GM12878 (cell line): ENCODE data around the gene BRD1. TPM values are rescaled to one million over a fixed set of nuclear protein-coding genes. Genes with fewer than 3 reads are reported as not detected.

Experiments
- ATAC-seq: fragments of 200-7000 bp; cut with Tn5 transposase; 3 replicates; pipeline ENCODE4 v1.9.1; 2020; ENCODE audit warnings: mild to moderate bottlenecking, moderate library complexity
- BruUV-seq: library from RNA; stranded (reverse); fragments of 400-500 nt; replicated peaks from 2 replicates; lab custom pipeline; 2021; lab: Mats Ljungman, UMichigan
- CTCF ChIA-PET: fragments of 300-600 bp; sonication (Branson Sonifier 250); formaldehyde crosslinking; extraction: SDS; loops from one replicate; lab custom pipeline; 2021; ENCODE audit warnings: inconsistent platforms; lab: Yijun Ruan, JAX
- POLR2A ChIA-PET: fragments of 350-600 bp; formaldehyde crosslinking; extraction: SDS; loops from one replicate; lab custom pipeline; 2021; ENCODE audit warnings: inconsistent platforms; lab: Charles Lee
- RAD21 ChIA-PET: fragments of 300-600 bp; sonication (Branson Sonifier 250); formaldehyde crosslinking; loops from one replicate; lab custom pipeline; 2023; ENCODE audit warnings: antibody characterized with exemption; ENCODE audit not compliant: unreplicated experiment; lab: Charles Lee
- SMC1A ChIA-PET: fragments of 300-600 bp; sonication (Branson Sonifier 250); formaldehyde crosslinking; loops from one replicate; lab custom pipeline; 2023; ENCODE audit not compliant: unreplicated experiment, uncharacterized antibody; lab: Charles Lee
- DNase-seq: peaks from one replicate; pipeline ENCODE4 v3.0.0-alpha.2; 2011; ENCODE audit warnings: low read depth, low spot score
- FAIRE-seq: peaks from 3 replicates; lab custom pipeline; 2011; peaks lifted over from hg19 to GRCh38; lab: Jason Lieb, UNC
- H2AFZ ChIP-seq: 2 replicates; pipeline ENCODE4 v1.6.0; 2011; ENCODE audit warnings: low read depth, low read length, control low read depth; ENCODE audit not compliant: control insufficient read depth
- H3K27ac ChIP-seq: 2 replicates; pipeline ENCODE4 v1.5.1; 2011; ENCODE audit warnings: control low read depth; ENCODE audit not compliant: control insufficient read depth, insufficient read depth
- H3K27me3 ChIP-seq, 2 experiments: replicated peaks in 1 of 2; 2 replicates each; pipeline versions ENCODE4 v1.6.0 to v1.6.1; 2011; ENCODE audit warnings: low read length in 1 of 2; ENCODE audit not compliant: control insufficient read depth in 2 of 2, insufficient read depth in 2 of 2
- H3K36me3 ChIP-seq, 2 experiments: 2 replicates each; pipeline ENCODE4 v1.5.1; 2011; ENCODE audit warnings: low read length in 1 of 2; ENCODE audit not compliant: control insufficient read depth in 2 of 2, insufficient read depth in 2 of 2
- H3K4me1 ChIP-seq: 2 replicates; pipeline ENCODE4 v1.6.1; 2011; ENCODE audit warnings: mild to moderate bottlenecking, low read length, moderate library complexity, mixed read lengths; ENCODE audit not compliant: control insufficient read depth, insufficient read depth
- H3K4me2 ChIP-seq: 2 replicates; pipeline ENCODE4 v1.6.0; 2011; ENCODE audit warnings: control low read depth; ENCODE audit not compliant: control insufficient read depth, insufficient read depth
- H3K4me3 ChIP-seq: fragments of 200-600 bp; sonication (generic); 2 replicates; pipeline ENCODE4 v1.5.1; 2016
- H3K79me2 ChIP-seq: 2 replicates; pipeline ENCODE4 v1.6.0; 2011; ENCODE audit warnings: low read length; ENCODE audit not compliant: control insufficient read depth, insufficient read depth
- H3K9ac ChIP-seq: 2 replicates; pipeline ENCODE4 v1.8.0; 2011; ENCODE audit warnings: low read length, control low read depth, mixed read lengths; ENCODE audit not compliant: control insufficient read depth, insufficient read depth
- H3K9me3 ChIP-seq: replicated peaks from 3 replicates; pipeline ENCODE4 v1.5.1; 2011; ENCODE audit warnings: mild to moderate bottlenecking, low read length; ENCODE audit not compliant: control insufficient read depth, insufficient read depth
- H4K20me1 ChIP-seq: 2 replicates; pipeline ENCODE4 v1.6.0; 2011; ENCODE audit not compliant: control insufficient read depth, insufficient read depth
- ATF7 ChIP-seq: fragments of 450-650 bp; IDR thresholded peaks from 2 replicates; pipeline ENCODE4 v1.6.1; 2016; ENCODE audit warnings: low read depth, mild to moderate bottlenecking
- BACH1 ChIP-seq: fragments of 450-650 bp; IDR thresholded peaks from 2 replicates; pipeline ENCODE4 v1.6.1; 2017; ENCODE audit warnings: mild to moderate bottlenecking, borderline replicate concordance
- EGR1 ChIP-seq, 2 experiments: IDR thresholded peaks; 1 replicate in 1 of 2; 2 replicates in 1 of 2; pipeline ENCODE4 v1.6.1; 2011 to 2012; ENCODE audit warnings: low read depth in 2 of 2, low read length in 2 of 2, borderline replicate concordance in 1 of 2, mild to moderate bottlenecking in 1 of 2, moderate library complexity in 1 of 2
- IKZF2 ChIP-seq, 2 experiments: fragments of 450-650 bp; IDR thresholded peaks; 2 replicates each; pipeline ENCODE4 v1.6.1; 2017; ENCODE audit warnings: mild to moderate bottlenecking in 2 of 2, moderate library complexity in 2 of 2
- IRF4 ChIP-seq: IDR thresholded peaks from 2 replicates; pipeline ENCODE4 v1.6.1; 2011; ENCODE audit warnings: low read depth, low read length
- JUNB ChIP-seq: IDR thresholded peaks from 2 replicates; pipeline ENCODE4 v1.6.1; 2016; ENCODE audit warnings: antibody characterized with exemption, mild to moderate bottlenecking
- MTA2 ChIP-seq: fragments of 450-650 bp; IDR thresholded peaks from 2 replicates; pipeline ENCODE4 v1.6.1; 2016; ENCODE audit warnings: low read depth, mild to moderate bottlenecking, moderate library complexity
- NFYB ChIP-seq: IDR thresholded peaks from 2 replicates; pipeline ENCODE4 v1.6.1; 2011; ENCODE audit warnings: low read depth, mild to moderate bottlenecking, low read length, improper control_type of control experiment, moderate library complexity; ENCODE audit not compliant: insufficient read depth
- NR2C2 ChIP-seq: IDR thresholded peaks from 2 replicates; pipeline ENCODE4 v1.6.1; 2011; ENCODE audit warnings: borderline replicate concordance, low read depth; ENCODE audit not compliant: control insufficient read depth, insufficient read length
- POLR2AphosphoS2 ChIP-seq: IDR thresholded peaks from 2 replicates; pipeline ENCODE4 v1.6.1; 2011; ENCODE audit warnings: low read depth, mild to moderate bottlenecking, low read length, improper control_type of control experiment, moderate library complexity
- RAD51 ChIP-seq: fragments of 450-650 bp; IDR thresholded peaks from 2 replicates; pipeline ENCODE4 v1.6.1; 2016; ENCODE audit warnings: moderate library complexity, mild to moderate bottlenecking, inconsistent platforms
- SIN3A ChIP-seq: IDR thresholded peaks from 2 replicates; pipeline ENCODE4 v1.6.1; 2012; ENCODE audit warnings: low read depth, low read length, improper control_type of control experiment
- ZNF217 ChIP-seq: fragments of 450-650 bp; IDR thresholded peaks from 2 replicates; pipeline ENCODE4 v1.6.1; 2017; ENCODE audit warnings: antibody characterized with exemption, mild to moderate bottlenecking
- ZSCAN29 ChIP-seq: fragments of 450-650 bp; IDR thresholded peaks from 2 replicates; pipeline ENCODE4 v1.6.1; 2017; ENCODE audit warnings: mild to moderate bottlenecking, moderate library complexity
- ZZZ3 ChIP-seq: IDR thresholded peaks from 2 replicates; pipeline ENCODE4 v1.6.1; 2011; ENCODE audit warnings: low read depth; ENCODE audit not compliant: control insufficient read depth, insufficient read length
- WGBS: methylation state at CpG from one replicate; pipeline ENCODE4 v1.1.6; 2016; ENCODE audit warnings: low lambda C conversion rate; ENCODE audit not compliant: insufficient replicate concordance, insufficient coverage; ENCODE audit errors: missing lambda C conversion rate; 5-methylcytosine and 5-hydroxymethylcytosine counted together
- in situ Hi-C: fragments of 300-500 bp; cut with MboI; formaldehyde crosslinking; loops from 9 replicates; pipeline ENCODE4 v1.14.3; 2018; ENCODE audit warnings: mixed read lengths
- intact Hi-C: fragments of 100-400 bp; cut with micrococcal nuclease; formaldehyde crosslinking; loops from one replicate; pipeline ENCODE4 v1.14.2; 2022; ENCODE audit not compliant: unreplicated experiment
- polyA plus RNA-seq, 11 experiments: library from polyadenylated mRNA; depleted of rRNA in 4 of 11; unstranded in 6 of 11; stranded (reverse) in 5 of 11; fragments of >200 nt; fragmentation: Nextera tagmentation in 4 of 11; fragmentation: Illumina TruSeq in 1 of 11; extraction: Ambion mirVana in 4 of 11; extraction: Trizol in 1 of 11; gene quantifications; 1 replicate in 1 of 11; 2 replicates in 10 of 11; pipeline versions ENCODE4 v1.2.1 to v1.2.3, GENCODE V29; 2011 to 2016; ENCODE audit warnings: inconsistent platforms in 2 of 11, missing spikeins in 2 of 11, low read depth in 1 of 11
- total RNA-seq, 4 experiments: library from RNA; depleted of rRNA in 3 of 4; stranded (reverse); fragments of >200 nt in 3 of 4; fragmentation: Illumina TruSeq in 1 of 4; extraction: Trizol in 1 of 4; gene quantifications; 2 replicates each; pipeline versions ENCODE4 v1.2.1 to v1.2.3, GENCODE V29; 2013 to 2021
- TF ChIP-seq, protein P1 (sequence below): IDR thresholded peaks from 2 replicates; pipeline ENCODE4 v1.6.1; 2012; ENCODE audit warnings: low read depth, low read length, improper control_type of control experiment
- TF ChIP-seq, protein P2 (sequence below): IDR thresholded peaks from 2 replicates; pipeline ENCODE4 v1.6.1; 2011; ENCODE audit warnings: low read depth, mild to moderate bottlenecking, low read length, moderate library complexity, borderline replicate concordance; ENCODE audit errors: extremely low read depth

BRD1 gene
- total and polyA plus RNA-seq, 10 of the 15 experiments (the other 5 are each of a cell fraction or from before 2014, with no cell fraction given) = 0.90 to 26.4 (median 7.1) TPM

DNA sequence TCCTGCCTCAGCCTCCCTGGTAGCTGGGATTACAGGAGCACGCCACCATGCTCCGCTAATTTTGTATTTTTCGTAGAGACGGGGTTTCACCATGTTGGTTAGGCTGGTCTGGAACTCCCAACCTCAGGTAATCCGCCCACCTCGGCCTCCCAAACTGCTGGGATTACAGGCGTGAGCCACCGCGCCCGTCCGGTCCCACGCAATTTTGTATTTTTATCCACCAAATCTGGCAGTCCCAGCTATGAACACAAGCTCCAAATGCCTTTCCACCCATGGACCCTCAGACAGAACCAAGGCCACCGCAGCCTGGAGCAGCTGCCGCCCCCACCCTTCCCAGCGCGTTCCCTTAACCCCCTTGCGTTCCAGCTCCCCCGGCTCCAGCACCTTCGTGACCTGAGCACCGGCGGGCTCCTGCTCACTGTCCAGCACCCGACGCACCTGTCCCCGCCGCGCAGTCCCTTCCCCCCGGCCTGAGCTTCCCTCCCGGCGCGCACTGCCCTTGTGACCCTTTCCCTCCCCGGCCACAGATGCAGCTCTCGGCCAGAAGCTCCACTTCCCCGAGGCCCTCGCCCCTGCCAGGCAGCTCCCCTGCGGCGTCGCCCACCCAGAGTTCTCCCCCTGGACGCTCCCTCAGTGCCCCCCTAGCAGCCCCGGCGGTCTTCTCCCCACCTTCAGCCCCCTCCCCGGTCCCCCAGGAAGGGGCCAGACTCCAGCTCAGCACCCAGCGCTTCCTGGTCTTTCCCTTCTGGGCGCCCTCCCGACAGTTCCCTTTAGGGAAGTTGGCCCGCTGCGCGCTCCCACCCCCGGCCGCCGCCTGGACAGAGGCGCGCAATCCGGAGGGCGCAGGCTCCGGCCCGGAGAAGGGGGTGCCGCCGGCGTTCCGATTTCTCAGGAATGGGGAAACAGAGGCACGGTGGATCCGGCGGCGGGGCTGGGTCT lies 20.3 kb upstream of the BRD1 start:
- FAIRE-seq = no peak

DNA sequence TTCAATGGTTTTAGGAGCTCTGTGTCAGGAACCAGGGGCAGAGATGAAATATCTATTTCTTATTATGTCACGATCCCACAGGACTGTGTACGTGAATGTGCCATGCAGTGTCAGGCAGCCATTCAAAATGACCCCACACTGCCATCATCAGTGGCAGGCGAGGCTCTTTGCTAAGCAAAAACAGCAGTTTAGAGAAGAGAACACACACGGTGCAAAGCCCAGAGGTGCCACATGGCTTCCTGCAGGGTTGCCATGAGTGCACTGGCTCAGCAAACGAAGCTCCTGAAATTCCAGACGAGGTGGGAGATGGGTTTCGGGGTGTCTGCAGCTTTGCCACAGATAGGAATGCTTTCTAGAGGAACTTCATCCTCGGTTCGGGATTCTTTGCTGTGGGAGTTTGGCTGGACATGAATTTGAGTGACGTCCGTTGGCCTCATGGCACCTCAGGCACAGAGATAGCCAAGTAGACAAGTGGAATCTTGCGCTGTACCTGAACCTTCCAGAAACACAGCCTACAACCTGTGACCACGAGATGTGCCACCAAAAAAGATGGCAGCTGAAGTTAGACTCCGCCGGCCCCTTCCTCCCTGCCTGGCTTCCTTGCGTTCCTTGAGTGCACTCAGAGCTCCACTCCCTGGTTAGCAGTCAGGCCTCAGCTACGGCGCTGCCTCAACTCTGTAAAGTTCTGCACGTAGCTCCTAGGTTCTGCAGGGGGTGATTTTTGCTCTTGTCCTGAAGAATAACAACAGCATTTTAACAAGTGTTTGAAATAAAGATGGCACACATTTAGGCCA lies 18.2 kb upstream of the BRD1 start:
- intact Hi-C loops (no loop called here), in situ Hi-C loops (no loop called here)
- FAIRE-seq (no peak), DNase-seq (no peak), ATAC-seq (no peak)
- WGBS = 45% methylated on average over 19 of the region's 19 CpGs
- Histone ChIP-seq H4K20me1 (no peaks in the 10 kb centered on the region), H3K4me2 (no peak overlapping the region), H3K27ac (no peak overlapping the region), H3K27me3 (peaks cover 8 to 13% of the 10 kb centered on the region in 2 experiments), H3K9me3 (no peaks in the 10 kb centered on the region), H3K79me2 (no peaks in the 10 kb centered on the region), H3K4me1 (no peaks in the 10 kb centered on the region), H3K9ac (no peak overlapping the region), H2AFZ (no peak overlapping the region), H3K36me3 (no peaks in the 10 kb centered on the region), H3K4me3 (no peak overlapping the region)
- POLR2A ChIA-PET = no interaction called here
- RAD21 ChIA-PET = no interaction called here
- no TSS peak for BruUV-seq
- CTCF ChIA-PET = interaction anchor here (0.9 kb wide), 1 partner anchor 34 kb away, joined by 3 read pairs; no protein-coding TSS in a partner anchor
- SMC1A ChIA-PET = no interaction called here
- TF ChIP-seq JUNB (no peak), SIN3A (no peak), IRF4 (no peak), POLR2AphosphoS2 (no peak), ZNF217 (no peak), IKZF2 (IDR thresholded peaks at IDR 0.05) (no peak), ATF7 (no peak), MTA2 (no peak), RAD51 (no peak), BACH1 (no peak), ZZZ3 (no peak), EGR1 (IDR thresholded peaks at IDR 0.05; ENCODE audit: borderline replicate concordance in 1 of 2, low read depth in 2 of 2, low read length in 2 of 2) (no peak), NFYB (no peak), ZSCAN29 (no peak)
- TF ChIP-seq, protein P1, sequence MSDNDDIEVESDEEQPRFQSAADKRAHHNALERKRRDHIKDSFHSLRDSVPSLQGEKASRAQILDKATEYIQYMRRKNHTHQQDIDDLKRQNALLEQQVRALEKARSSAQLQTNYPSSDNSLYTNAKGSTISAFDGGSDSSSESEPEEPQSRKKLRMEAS = no peak

More for the DNA sequence above, 20.3 kb upstream of the BRD1 start:
- no peaks in the 10 kb centered on the region for H3K79me2 ChIP-seq
- H3K27me3 ChIP-seq = peaks cover 8 to 13% of the 10 kb centered on the region in 2 experiments
- no TSS peak for BruUV-seq
- ChIA-PET CTCF (no interaction called here), RAD21 (interaction anchor here (1.0 kb wide), 1 partner anchor 9 kb away, joined by 4 read pairs; no protein-coding TSS in a partner anchor), SMC1A (no interaction called here), POLR2A (no interaction called here)
- in situ Hi-C loops = no loop called here
- ATAC-seq (no peak), DNase-seq (no peak)
- no peaks in the 10 kb centered on the region for H3K9me3 ChIP-seq
- no peaks in the 10 kb centered on the region for H3K36me3 ChIP-seq
- no peaks in the 10 kb centered on the region for H3K4me1 ChIP-seq
- no peak for TF ChIP-seq NR2C2
- TF ChIP-seq, protein P2, sequence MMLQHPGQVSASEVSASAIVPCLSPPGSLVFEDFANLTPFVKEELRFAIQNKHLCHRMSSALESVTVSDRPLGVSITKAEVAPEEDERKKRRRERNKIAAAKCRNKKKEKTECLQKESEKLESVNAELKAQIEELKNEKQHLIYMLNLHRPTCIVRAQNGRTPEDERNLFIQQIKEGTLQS = no peak
- 67% methylated on average over 52 of the region's 64 CpGs for WGBS
- no peak overlapping the region for H2AFZ ChIP-seq
- no peaks in the 10 kb centered on the region for H4K20me1 ChIP-seq
- no peak overlapping the region for H3K27ac ChIP-seq
- no peak overlapping the region for H3K9ac ChIP-seq
- H3K4me2 ChIP-seq = no peak overlapping the region
- no peak overlapping the region for H3K4me3 ChIP-seq
- intact Hi-C loops = no loop called here
